SU-DHL-6 (cell line): ENCODE results near the gene KDM4B.

Source experiments
- H2AFZ ChIP-seq: fragments of 200-600 bp; sonication (generic); 2 replicates; pipeline ENCODE4 v1.6.1; 2014; ENCODE audit warnings: low read depth, mild to moderate bottlenecking, moderate library complexity, mixed read lengths, antibody characterized with exemption, low read length; ENCODE audit not compliant: severe bottlenecking
- H3F3A ChIP-seq: fragments of 200-600 bp; shearing (Covaris generic); 2 replicates; pipeline ENCODE4 v1.6.0; 2016; ENCODE audit warnings: antibody characterized with exemption, mild to moderate bottlenecking; ENCODE audit not compliant: insufficient read depth
- H3K27ac ChIP-seq: fragments of 200-600 bp; sonication (generic); 2 replicates; pipeline ENCODE4 v1.5.1; 2016; ENCODE audit warnings: low read depth, mild to moderate bottlenecking, low read length, moderate library complexity, mixed read lengths
- H3K27me3 ChIP-seq: fragments of 200-600 bp; sonication (generic), shearing (Covaris generic); 2 replicates; pipeline ENCODE4 v1.6.0; 2014; ENCODE audit warnings: mild to moderate bottlenecking, low read length
- H3K36me3 ChIP-seq: fragments of 200-600 bp; sonication (generic); 2 replicates; pipeline ENCODE4 v1.6.1; 2014; ENCODE audit warnings: mild to moderate bottlenecking, low read length, mixed read lengths
- H3K4me2 ChIP-seq: fragments of 300-600, 200-600 bp; shearing (Covaris generic), sonication (generic); 2 replicates; pipeline ENCODE4 v1.6.0; 2014; ENCODE audit warnings: low read length, low read depth, mild to moderate bottlenecking; ENCODE audit not compliant: poor library complexity, severe bottlenecking
- H3K4me3 ChIP-seq: fragments of 200-600 bp; sonication (generic); 2 replicates; pipeline ENCODE4 v1.5.1; 2014; ENCODE audit warnings: antibody characterized with exemption, low read length, mild to moderate bottlenecking, mixed read lengths; ENCODE audit not compliant: insufficient read depth, poor library complexity, severe bottlenecking
- H3K79me2 ChIP-seq: fragments of 200-600 bp; sonication (generic); 2 replicates; pipeline ENCODE4 v1.6.1; 2014; ENCODE audit warnings: mild to moderate bottlenecking, low read length, moderate library complexity; ENCODE audit not compliant: insufficient read depth
- H3K9ac ChIP-seq: fragments of 200-600 bp; sonication (generic); 2 replicates; pipeline ENCODE4 v1.7.0; 2014; ENCODE audit warnings: mild to moderate bottlenecking, low read length
- H3K9me2 ChIP-seq: fragments of 200-600 bp; sonication (generic); replicated peaks from 2 replicates; pipeline ENCODE4 v1.6.1; 2014; ENCODE audit warnings: low read length; ENCODE audit not compliant: insufficient read depth
- H3K9me3 ChIP-seq: fragments of 200-600 bp; sonication (generic); 2 replicates; pipeline ENCODE4 v1.6.1; 2014; ENCODE audit warnings: low read length, mixed read lengths; ENCODE audit not compliant: insufficient read depth
- H4K20me1 ChIP-seq: fragments of 200-600 bp; sonication (generic); 2 replicates; pipeline ENCODE4 v1.6.1; 2014; ENCODE audit warnings: low read depth, mild to moderate bottlenecking, antibody characterized with exemption, low read length, moderate library complexity, mixed read lengths
- CTCF ChIP-seq: fragments of 200-600 bp; sonication (generic); IDR thresholded peaks from one replicate; pipeline ENCODE4 v1.5.1; 2017; ENCODE audit warnings: antibody characterized with exemption, mild to moderate bottlenecking, low read length, moderate library complexity; ENCODE audit not compliant: insufficient read depth, poor library complexity, severe bottlenecking
- EZH2phosphoT487 ChIP-seq: fragments of 200-600 bp; sonication (generic), shearing (Covaris generic); conservative IDR thresholded peaks from 2 replicates; pipeline ENCODE4 v1.6.1; 2018; ENCODE audit warnings: mild to moderate bottlenecking, antibody characterized with exemption, low read length, moderate library complexity, mixed read lengths

The KDM4B gene

GRCh38 chr19:4987256-4987655 lies 18.3 kb downstream of the KDM4B start:
- H3K79me2 ChIP-seq = peaks cover 6% of the 10 kb centered on the region; the same call in 1 of the 2 replicates
- no peaks in the 10 kb centered on the region for H3K27me3 ChIP-seq
- no peaks in the 10 kb centered on the region for H3F3A ChIP-seq
- no peak overlapping the region for H3K27ac ChIP-seq
- no peaks in the 10 kb centered on the region for H3K36me3 ChIP-seq
- H3K9ac ChIP-seq = no peak overlapping the region
- H2AFZ ChIP-seq = no peak overlapping the region
- H4K20me1 ChIP-seq = 0 out of 2 replicates have a peak, but pooled peaks cover 7% of the 10 kb centered on the region
- H3K9me2 ChIP-seq = no peaks in the 10 kb centered on the region
- no peak overlapping the region for H3K4me2 ChIP-seq
- TF ChIP-seq CTCF = no peak
- TF ChIP-seq EZH2phosphoT487 = no peak
- H3K9me3 ChIP-seq = no peaks in the 10 kb centered on the region
- H3K4me3 ChIP-seq = no peak overlapping the region

GRCh38 chr19:4987692-4988370 lies 18.9 kb downstream of the KDM4B start:
- H2AFZ ChIP-seq = no peak overlapping the region
- H3K36me3 ChIP-seq = no peaks in the 10 kb centered on the region
- no peaks in the 10 kb centered on the region for H3F3A ChIP-seq
- TF ChIP-seq CTCF (no peak), EZH2phosphoT487 (no peak)
- 0 out of 2 replicates have a peak, but pooled peaks cover 7% of the 10 kb centered on the region for H4K20me1 ChIP-seq
- H3K4me3 ChIP-seq = no peak overlapping the region
- H3K4me2 ChIP-seq = no peak overlapping the region
- H3K9me3 ChIP-seq = no peaks in the 10 kb centered on the region
- H3K79me2 ChIP-seq = peaks cover 12% of the 10 kb centered on the region; the same call in 1 of the 2 replicates
- H3K27me3 ChIP-seq = no peaks in the 10 kb centered on the region
- no peak overlapping the region for H3K27ac ChIP-seq
- no peaks in the 10 kb centered on the region for H3K9me2 ChIP-seq
- H3K9ac ChIP-seq = no peak overlapping the region

- no peak overlapping the region for H3K27ac ChIP-seq
- H3K9me3 ChIP-seq = no peaks in the 10 kb centered on the region
- TF ChIP-seq EZH2phosphoT487 (no peak), CTCF (no peak)
- H3F3A ChIP-seq = no peaks in the 10 kb centered on the region
- H4K20me1 ChIP-seq = 0 out of 2 replicates have a peak, but pooled peaks cover 7% of the 10 kb centered on the region
- peaks cover 15% of the 10 kb centered on the region; the same call in 1 of the 2 replicates for H3K79me2 ChIP-seq
- no peak overlapping the region for H3K4me3 ChIP-seq
- H3K36me3 ChIP-seq = no peaks in the 10 kb centered on the region
- no peak overlapping the region for H3K4me2 ChIP-seq
- H3K27me3 ChIP-seq = no peaks in the 10 kb centered on the region
- H2AFZ ChIP-seq = no peak overlapping the region
- no peaks in the 10 kb centered on the region for H3K9me2 ChIP-seq
- no peak overlapping the region for H3K9ac ChIP-seq
Measured at GRCh38 chr19:4988770-4989251, 19.9 kb downstream of the KDM4B start.
